Measurements from ENCODE around the gene SOX5. TPM values are rescaled to one million over a fixed set of nuclear protein-coding genes. Genes with fewer than 3 reads are reported as not detected.

SOX5 gene
- total and polyA plus RNA-seq, 7 donors: 0.23 to 16.3 (median 9.4) TPM

- H3K4me1 ChIP-seq: peaks cover 0 to 24% (median 14%) of the 10 kb centered on the region in 4 donors
- DNase-seq: no peak
- no peak overlapping the region for H3K27ac ChIP-seq
- no peaks in the 10 kb centered on the region for H3K36me3 ChIP-seq
- intact Hi-C loops (cut with DNase I): no loop called here
- no peak for TF ChIP-seq CTCF (IDR thresholded peaks at IDR 0.05)
- TF ChIP-seq EP300 (IDR thresholded peaks at IDR 0.05): no peak
- no peak for TF ChIP-seq POLR2AphosphoS5 (IDR thresholded peaks at IDR 0.05)
- TF ChIP-seq POLR2A (IDR thresholded peaks at IDR 0.05): no peak
- H3K9me3 ChIP-seq: no peaks in the 10 kb centered on the region
- H3K4me3 ChIP-seq: no peak overlapping the region
- no peaks in the 10 kb centered on the region for H3K27me3 ChIP-seq
- WGBS, 2 donors: 95 to 97% methylated on average over 7 of the region's 7 CpGs
Observed at GRCh38 chr12:23674064-23674463, 275.4 kb downstream of the SOX5 start.

GRCh38 chr12:23671881-23672280 is 277.6 kb downstream of the SOX5 start:
- Histone ChIP-seq H3K27ac (no peak overlapping the region), H3K27me3 (no peaks in the 10 kb centered on the region), H3K9me3 (no peaks in the 10 kb centered on the region), H3K4me1 (peaks cover 0 to 24% (median 14%) of the 10 kb centered on the region in 4 donors), H3K4me3 (no peak overlapping the region), H3K36me3 (no peaks in the 10 kb centered on the region)
- 74 to 86% methylated on average over 3 of the region's 3 CpGs for WGBS, 2 donors
- intact Hi-C loops (cut with DNase I): no loop called here
- TF ChIP-seq CTCF (IDR thresholded peaks at IDR 0.05) (no peak), POLR2A (IDR thresholded peaks at IDR 0.05) (no peak), POLR2AphosphoS5 (IDR thresholded peaks at IDR 0.05) (no peak), EP300 (IDR thresholded peaks at IDR 0.05) (no peak)
- no peak for DNase-seq

GRCh38 chr12:23670684-23671083 is 278.8 kb downstream of the SOX5 start:
- WGBS, 2 donors: 74 to 78% methylated on average over 2 of the region's 2 CpGs
- intact Hi-C loops (cut with DNase I): no loop called here

GRCh38 chr12:23669691-23670090 is 279.8 kb downstream of the SOX5 start:
- H3K36me3 ChIP-seq: no peaks in the 10 kb centered on the region
- no peaks in the 10 kb centered on the region for H3K9me3 ChIP-seq
- peaks cover 0 to 24% (median 14%) of the 10 kb centered on the region in 4 donors for H3K4me1 ChIP-seq
- DNase-seq: no peak
- intact Hi-C loops (cut with DNase I): no loop called here
- no peak overlapping the region for H3K27ac ChIP-seq
- no peaks in the 10 kb centered on the region for H3K27me3 ChIP-seq
- 88 to 90% methylated on average over 6 of the region's 6 CpGs for WGBS, 2 donors
- no peak for TF ChIP-seq EP300 (IDR thresholded peaks at IDR 0.05)
- no peak for TF ChIP-seq POLR2A (IDR thresholded peaks at IDR 0.05)
- TF ChIP-seq POLR2AphosphoS5 (IDR thresholded peaks at IDR 0.05): no peak
- no peak for TF ChIP-seq CTCF (IDR thresholded peaks at IDR 0.05)
- H3K4me3 ChIP-seq: no peak overlapping the region

More at GRCh38 chr12:23670684-23671083, 278.8 kb downstream of the SOX5 start:
- Histone ChIP-seq H3K27me3 (no peaks in the 10 kb centered on the region), H3K27ac (peak overlapping the region in 1 of 4 donors; percentile 36), H3K9me3 (no peaks in the 10 kb centered on the region), H3K36me3 (no peaks in the 10 kb centered on the region), H3K4me3 (no peak overlapping the region), H3K4me1 (peaks cover 0 to 24% (median 14%) of the 10 kb centered on the region in 4 donors)
- TF ChIP-seq CTCF (IDR thresholded peaks at IDR 0.05) (no peak), POLR2AphosphoS5 (IDR thresholded peaks at IDR 0.05) (no peak), EP300 (IDR thresholded peaks at IDR 0.05) (no peak), POLR2A (IDR thresholded peaks at IDR 0.05) (no peak)
- DNase-seq: no peak

- H3K4me3 ChIP-seq: no peak overlapping the region
- no peaks in the 10 kb centered on the region for H3K36me3 ChIP-seq
- no peak for DNase-seq
- TF ChIP-seq CTCF (IDR thresholded peaks at IDR 0.05): no peak
- TF ChIP-seq POLR2AphosphoS5 (IDR thresholded peaks at IDR 0.05): no peak
- no peak for TF ChIP-seq POLR2A (IDR thresholded peaks at IDR 0.05)
- TF ChIP-seq EP300 (IDR thresholded peaks at IDR 0.05): no peak
- no peaks in the 10 kb centered on the region for H3K9me3 ChIP-seq
- H3K27me3 ChIP-seq: no peaks in the 10 kb centered on the region
- peaks cover 0 to 25% (median 14%) of the 10 kb centered on the region in 4 donors for H3K4me1 ChIP-seq
- WGBS, 2 donors: 75 to 77% methylated on average over 5 of the region's 5 CpGs
- intact Hi-C loops (cut with DNase I): no loop called here
- no peak overlapping the region for H3K27ac ChIP-seq
Observed at GRCh38 chr12:23666866-23667265, 282.6 kb downstream of the SOX5 start.

Measured in sigmoid colon (tissue), 7 donors.